ENCODE measurements around the gene LRMDA.

DNA sequence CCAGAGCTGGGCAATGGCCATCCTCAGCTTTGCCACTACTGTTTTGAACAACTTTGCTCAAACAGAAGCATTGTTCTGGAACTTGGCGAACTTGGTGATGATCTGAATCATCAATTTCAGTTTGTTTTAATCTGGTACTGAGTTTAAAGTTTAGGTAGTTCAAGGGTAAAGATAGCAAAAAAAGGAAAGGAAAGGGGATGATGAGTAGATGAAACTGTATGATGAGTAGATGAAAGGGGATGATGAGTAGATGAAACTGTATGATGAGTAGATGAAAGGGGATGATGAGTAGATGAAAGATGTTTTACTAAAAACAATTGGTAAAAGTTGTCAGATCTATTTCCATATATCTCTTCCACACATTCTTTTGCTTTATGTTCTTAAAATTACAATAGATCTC, 737.0 kb downstream of the LRMDA start:
- TF ChIP-seq POLR2A (IDR thresholded peaks at IDR 0.05; ENCODE audit: low read length) = no peak
- TF ChIP-seq, protein P1, sequence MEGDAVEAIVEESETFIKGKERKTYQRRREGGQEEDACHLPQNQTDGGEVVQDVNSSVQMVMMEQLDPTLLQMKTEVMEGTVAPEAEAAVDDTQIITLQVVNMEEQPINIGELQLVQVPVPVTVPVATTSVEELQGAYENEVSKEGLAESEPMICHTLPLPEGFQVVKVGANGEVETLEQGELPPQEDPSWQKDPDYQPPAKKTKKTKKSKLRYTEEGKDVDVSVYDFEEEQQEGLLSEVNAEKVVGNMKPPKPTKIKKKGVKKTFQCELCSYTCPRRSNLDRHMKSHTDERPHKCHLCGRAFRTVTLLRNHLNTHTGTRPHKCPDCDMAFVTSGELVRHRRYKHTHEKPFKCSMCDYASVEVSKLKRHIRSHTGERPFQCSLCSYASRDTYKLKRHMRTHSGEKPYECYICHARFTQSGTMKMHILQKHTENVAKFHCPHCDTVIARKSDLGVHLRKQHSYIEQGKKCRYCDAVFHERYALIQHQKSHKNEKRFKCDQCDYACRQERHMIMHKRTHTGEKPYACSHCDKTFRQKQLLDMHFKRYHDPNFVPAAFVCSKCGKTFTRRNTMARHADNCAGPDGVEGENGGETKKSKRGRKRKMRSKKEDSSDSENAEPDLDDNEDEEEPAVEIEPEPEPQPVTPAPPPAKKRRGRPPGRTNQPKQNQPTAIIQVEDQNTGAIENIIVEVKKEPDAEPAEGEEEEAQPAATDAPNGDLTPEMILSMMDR (IDR thresholded peaks at IDR 0.05) = no peak

Measured in A549 (cell line).